AG10803 (cell line): Measurements from ENCODE around the gene RACGAP1.
"Not testable (repeated sequence)": the region's sequence is repeated elsewhere in the genome, so short reads cannot be mapped to it uniquely, and the experiment has no call there.

Experiments used
- DNase-seq: peaks from one replicate; pipeline ENCODE4 v3.0.0; 2010; ENCODE audit warnings: low read depth
- H3K4me3 ChIP-seq: 2 replicates; pipeline ENCODE4 v1.5.1; 2011; ENCODE audit warnings: mild to moderate bottlenecking, low read length, control low read depth
- TF ChIP-seq, protein P1 (sequence below): conservative IDR thresholded peaks from 2 replicates; pipeline ENCODE4 v1.5.1; 2011; ENCODE audit warnings: mild to moderate bottlenecking, low read length, control low read depth, inconsistent platforms

RACGAP1 gene

DNA sequence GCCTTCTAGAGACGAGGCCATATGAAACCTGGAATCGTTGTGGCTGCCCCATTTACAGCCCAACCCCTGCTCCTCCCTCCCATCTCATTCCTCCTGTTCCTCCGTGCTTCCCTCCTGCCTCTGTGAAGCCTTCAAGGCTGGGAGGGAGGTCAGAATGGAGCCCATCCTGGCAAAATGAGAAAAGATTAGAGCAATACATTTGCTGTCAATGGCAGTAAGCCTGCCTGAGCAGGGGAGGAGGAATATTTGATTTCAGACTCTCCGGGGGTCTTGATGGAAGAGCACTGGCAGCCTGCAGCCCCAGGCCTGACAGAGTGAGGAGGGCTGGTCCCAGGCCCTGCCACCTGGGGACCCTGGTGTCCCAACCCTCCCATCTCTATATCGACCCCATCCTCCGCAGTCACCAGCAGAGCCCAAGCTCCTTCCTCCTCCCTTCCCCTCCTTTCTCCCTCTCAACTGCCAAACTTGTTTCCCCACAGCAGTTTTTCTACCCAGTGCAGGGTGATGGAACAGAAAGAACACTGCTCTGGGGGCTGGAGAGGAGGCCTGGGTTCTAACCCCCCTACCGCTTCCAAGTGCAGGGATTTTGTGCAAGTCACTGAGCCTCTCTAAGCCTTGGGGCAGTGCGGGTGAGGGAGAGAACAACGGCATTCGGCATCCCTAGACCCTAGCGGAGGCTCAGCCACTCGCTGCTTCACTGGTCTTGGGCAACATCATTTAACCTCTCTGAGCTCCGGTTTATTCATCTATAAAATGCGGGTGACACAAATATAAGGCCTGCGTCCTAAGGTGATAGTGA, 16.0 kb upstream of the RACGAP1 start:
- DNase-seq = no peak
- TF ChIP-seq, protein P1, sequence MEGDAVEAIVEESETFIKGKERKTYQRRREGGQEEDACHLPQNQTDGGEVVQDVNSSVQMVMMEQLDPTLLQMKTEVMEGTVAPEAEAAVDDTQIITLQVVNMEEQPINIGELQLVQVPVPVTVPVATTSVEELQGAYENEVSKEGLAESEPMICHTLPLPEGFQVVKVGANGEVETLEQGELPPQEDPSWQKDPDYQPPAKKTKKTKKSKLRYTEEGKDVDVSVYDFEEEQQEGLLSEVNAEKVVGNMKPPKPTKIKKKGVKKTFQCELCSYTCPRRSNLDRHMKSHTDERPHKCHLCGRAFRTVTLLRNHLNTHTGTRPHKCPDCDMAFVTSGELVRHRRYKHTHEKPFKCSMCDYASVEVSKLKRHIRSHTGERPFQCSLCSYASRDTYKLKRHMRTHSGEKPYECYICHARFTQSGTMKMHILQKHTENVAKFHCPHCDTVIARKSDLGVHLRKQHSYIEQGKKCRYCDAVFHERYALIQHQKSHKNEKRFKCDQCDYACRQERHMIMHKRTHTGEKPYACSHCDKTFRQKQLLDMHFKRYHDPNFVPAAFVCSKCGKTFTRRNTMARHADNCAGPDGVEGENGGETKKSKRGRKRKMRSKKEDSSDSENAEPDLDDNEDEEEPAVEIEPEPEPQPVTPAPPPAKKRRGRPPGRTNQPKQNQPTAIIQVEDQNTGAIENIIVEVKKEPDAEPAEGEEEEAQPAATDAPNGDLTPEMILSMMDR = no peak
- H3K4me3 ChIP-seq = no peak overlapping the region

GRCh38 chr12:50040657-50041056, 15.4 kb upstream of the RACGAP1 start:
- no peak overlapping the region for H3K4me3 ChIP-seq
- no peak for DNase-seq
- TF ChIP-seq, protein P1 = no peak

DNA sequence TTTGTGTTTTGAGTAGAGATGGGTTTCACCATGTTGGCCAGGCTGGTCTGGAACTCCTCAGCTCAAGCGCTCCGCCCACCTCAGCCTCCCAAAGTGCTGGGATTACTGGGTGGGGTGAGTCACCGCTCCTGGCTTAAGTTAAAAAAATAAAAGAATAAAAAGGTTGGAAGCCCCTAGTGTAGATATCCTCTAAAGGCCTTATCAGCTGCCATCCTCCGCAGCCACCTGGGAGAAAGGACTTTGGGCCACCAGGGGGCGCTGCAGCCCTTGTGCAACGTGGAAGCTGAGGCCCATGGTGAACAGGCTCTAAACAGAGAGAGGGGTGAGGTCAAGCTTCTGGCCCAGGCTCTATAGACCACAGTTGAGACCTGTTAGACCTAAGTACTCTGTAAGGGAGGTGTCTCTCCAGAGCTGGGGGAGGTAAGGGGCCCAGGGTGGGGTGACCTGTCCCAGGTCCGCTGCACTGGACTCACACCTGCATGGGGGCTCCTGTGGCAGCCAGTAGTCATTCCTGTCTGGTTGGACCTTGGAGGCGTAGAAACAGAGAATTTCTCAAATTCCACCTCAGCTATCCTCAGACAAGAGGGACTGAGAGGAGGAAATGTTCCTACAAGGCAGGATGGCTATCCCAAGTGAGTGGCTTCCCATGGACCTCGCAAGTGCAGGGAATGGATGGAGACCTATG, 14.0 kb upstream of the RACGAP1 start:
- DNase-seq = peak; percentile 64
- TF ChIP-seq, protein P1 = peak; percentile 82
- H3K4me3 ChIP-seq = no peak overlapping the region

DNA sequence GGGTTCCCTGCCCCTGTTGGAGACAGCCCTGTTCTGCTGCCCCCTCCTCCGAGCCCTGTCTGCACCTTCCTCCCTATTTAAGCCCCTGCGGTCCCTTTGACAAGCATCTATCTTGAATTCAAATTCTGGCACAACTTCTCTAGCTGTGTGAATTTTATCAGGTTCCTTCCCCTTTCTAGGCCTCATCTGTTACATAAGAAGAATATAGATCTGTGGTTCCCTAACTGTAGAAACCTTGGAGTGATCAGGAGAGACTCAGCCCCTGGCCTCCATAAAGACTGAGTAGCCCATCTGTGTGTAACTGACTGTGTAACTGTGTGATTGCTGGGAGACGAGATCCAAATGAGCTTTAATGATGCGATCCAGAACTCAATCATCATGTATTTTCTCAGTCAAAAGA, 13.0 kb upstream of the RACGAP1 start:
- no peak overlapping the region for H3K4me3 ChIP-seq
- no peak for DNase-seq
- TF ChIP-seq, protein P1 = no peak

DNA sequence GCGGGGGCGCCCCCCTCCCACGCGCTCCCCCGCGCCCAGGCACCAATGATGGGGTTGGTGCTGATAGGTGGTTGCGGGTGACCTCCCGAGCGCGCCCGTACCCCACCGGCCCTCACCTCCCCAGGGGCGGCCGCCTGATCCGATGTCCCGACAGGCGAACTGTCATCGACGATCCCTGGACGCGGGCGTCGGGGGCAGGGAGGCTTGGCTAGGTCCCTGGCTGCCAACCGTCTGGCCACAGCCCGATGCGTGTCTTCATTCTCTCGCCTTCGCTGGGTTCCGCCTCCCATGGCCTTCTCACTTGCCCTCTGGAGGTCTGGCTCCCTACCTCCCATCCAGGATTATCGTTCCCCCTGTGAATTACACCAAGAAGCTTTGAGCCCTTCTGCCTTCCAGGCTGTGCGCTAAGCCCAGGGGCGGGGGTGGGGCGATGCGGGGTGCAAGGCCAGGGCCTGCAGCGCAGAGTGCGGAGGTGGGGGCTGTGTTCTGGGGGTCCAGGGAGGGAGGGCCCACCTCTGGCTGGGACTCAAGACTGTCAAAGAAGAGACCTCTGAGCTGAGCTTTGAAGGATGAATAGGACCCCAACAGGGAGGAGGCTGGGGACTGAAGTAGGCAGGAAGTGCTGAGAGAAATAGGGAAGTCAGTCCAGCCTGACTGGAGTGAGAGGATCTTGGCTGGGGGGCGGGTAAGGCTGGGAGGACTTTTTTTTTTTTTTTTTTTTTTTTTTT, 7.7 kb upstream of the RACGAP1 start:
- peak overlapping the region; percentile 27 for H3K4me3 ChIP-seq
- DNase-seq = no peak
- TF ChIP-seq, protein P1 = no peak

GRCh38 chr12:50032515-50032853, 7.2 kb upstream of the RACGAP1 start:
- peak overlapping the region; percentile 27; the same call in 1 of the 2 replicates for H3K4me3 ChIP-seq
- no peak for DNase-seq
- TF ChIP-seq, protein P1 = no peak

- H3K4me3 ChIP-seq, DNase-seq: not testable (repeated sequence)
Measured at GRCh38 chr12:50030449-50030848, 5.2 kb upstream of the RACGAP1 start.
